ENCODE measurements around the gene DPP10. TPM values are rescaled to one million over a fixed set of nuclear protein-coding genes. Genes with fewer than 3 reads are reported as not detected.

Gene DPP10
- total and polyA plus RNA-seq, 3 experiments from 2014 or later, result not detected

GRCh38 chr2:115573756-115574155 lies 1131.3 kb downstream of the DPP10 start:
- H3K27ac Mint-ChIP-seq, result no peak overlapping the region
- no peak for DNase-seq
- H3K36me3 ChIP-seq (ENCODE audit: insufficient read depth, low read length), result no peaks in the 10 kb centered on the region

GRCh38 chr2:115574667-115575066 lies 1132.2 kb downstream of the DPP10 start:
- Histone ChIP-seq H3K27me3 (ENCODE audit: insufficient read depth, low read length, poor library complexity, severe bottlenecking) (no peaks in the 10 kb centered on the region), H3K9me3 (ENCODE audit: low read length) (no peaks in the 10 kb centered on the region), H3K36me3 (ENCODE audit: insufficient read depth, low read length) (no peaks in the 10 kb centered on the region), H3K4me3 (ENCODE audit: low read length) (no peak overlapping the region), H3K27ac (ENCODE audit: low read depth, low read length) (no peak overlapping the region), H3K4me1 (ENCODE audit: insufficient read depth, low read length) (no peaks in the 10 kb centered on the region)
- no peak for DNase-seq
- Mint-ChIP-seq H3K9me3 (peaks cover 10 to 28% (median 21%) of the 10 kb centered on the region in 5 donors), H3K4me1 (no peaks in the 10 kb centered on the region), H3K36me3 (no peaks in the 10 kb centered on the region), H3K4me3 (no peak overlapping the region), H3K27me3 (no peaks in the 10 kb centered on the region), H3K27ac (no peak overlapping the region)
- CTCF ChIA-PET, result no interaction called here
- POLR2A ChIA-PET, result no interaction called here

More at GRCh38 chr2:115573756-115574155, 1131.3 kb downstream of the DPP10 start:
- Mint-ChIP-seq H3K27me3 (no peaks in the 10 kb centered on the region), H3K36me3 (peaks cover 0 to under 1% (median 0%) of the 10 kb centered on the region in 3 donors), H3K9me3 (peaks cover 12 to 31% (median 23%) of the 10 kb centered on the region in 5 donors), H3K4me3 (no peak overlapping the region), H3K4me1 (no peaks in the 10 kb centered on the region)
- CTCF ChIA-PET, result no interaction called here
- Histone ChIP-seq H3K9me3 (ENCODE audit: low read length) (no peaks in the 10 kb centered on the region), H3K27ac (ENCODE audit: low read depth, low read length) (no peak overlapping the region), H3K4me1 (ENCODE audit: insufficient read depth, low read length) (no peaks in the 10 kb centered on the region), H3K27me3 (ENCODE audit: insufficient read depth, low read length, poor library complexity, severe bottlenecking) (no peaks in the 10 kb centered on the region), H3K4me3 (ENCODE audit: low read length) (no peak overlapping the region)
- POLR2A ChIA-PET, result no interaction called here

GRCh38 chr2:115580784-115581183 lies 1138.3 kb downstream of the DPP10 start:
- H3K4me3 Mint-ChIP-seq, result no peak overlapping the region
- Histone ChIP-seq H3K4me3 (ENCODE audit: low read length) (no peak overlapping the region), H3K9me3 (ENCODE audit: low read length) (no peaks in the 10 kb centered on the region), H3K36me3 (ENCODE audit: insufficient read depth, low read length) (no peaks in the 10 kb centered on the region), H3K27me3 (ENCODE audit: insufficient read depth, low read length, poor library complexity, severe bottlenecking) (no peaks in the 10 kb centered on the region), H3K27ac (ENCODE audit: low read depth, low read length) (no peak overlapping the region), H3K4me1 (ENCODE audit: insufficient read depth, low read length) (no peaks in the 10 kb centered on the region)
- H3K9me3 Mint-ChIP-seq, result peaks cover 13 to 25% (median 16%) of the 10 kb centered on the region in 5 donors
- ChIA-PET CTCF (no interaction called here), POLR2A (no interaction called here)
- no peak overlapping the region for H3K27ac Mint-ChIP-seq
- no peaks in the 10 kb centered on the region for H3K4me1 Mint-ChIP-seq
- DNase-seq, result no peak
- H3K36me3 Mint-ChIP-seq, result no peaks in the 10 kb centered on the region
- H3K27me3 Mint-ChIP-seq, result no peaks in the 10 kb centered on the region

- Mint-ChIP-seq H3K36me3 (no peaks in the 10 kb centered on the region), H3K4me3 (no peak overlapping the region), H3K9me3 (peaks cover 10 to 31% (median 12%) of the 10 kb centered on the region in 5 donors), H3K4me1 (no peaks in the 10 kb centered on the region), H3K27ac (no peak overlapping the region), H3K27me3 (no peaks in the 10 kb centered on the region)
- Histone ChIP-seq H3K4me3 (ENCODE audit: low read length) (no peak overlapping the region), H3K36me3 (ENCODE audit: insufficient read depth, low read length) (no peaks in the 10 kb centered on the region), H3K4me1 (ENCODE audit: insufficient read depth, low read length) (no peaks in the 10 kb centered on the region), H3K27me3 (ENCODE audit: insufficient read depth, low read length, poor library complexity, severe bottlenecking) (no peaks in the 10 kb centered on the region), H3K9me3 (ENCODE audit: low read length) (no peaks in the 10 kb centered on the region), H3K27ac (ENCODE audit: low read depth, low read length) (no peak overlapping the region)
- CTCF ChIA-PET, result no interaction called here
- POLR2A ChIA-PET, result no interaction called here
- no peak for DNase-seq
Observed at GRCh38 chr2:115584507-115584906, 1142.1 kb downstream of the DPP10 start.

GRCh38 chr2:115596659-115597375 lies 1154.4 kb downstream of the DPP10 start:
- H3K27me3 ChIP-seq (ENCODE audit: insufficient read depth, low read length, poor library complexity, severe bottlenecking), result no peaks in the 10 kb centered on the region
- H3K9me3 Mint-ChIP-seq, result peaks cover 7 to 30% (median 14%) of the 10 kb centered on the region in 5 donors
- CTCF ChIA-PET, result no interaction called here
- H3K4me3 Mint-ChIP-seq, result no peak overlapping the region
- no peak overlapping the region for H3K4me3 ChIP-seq (ENCODE audit: low read length)
- H3K27me3 Mint-ChIP-seq, result no peaks in the 10 kb centered on the region
- no peak overlapping the region for H3K27ac ChIP-seq (ENCODE audit: low read depth, low read length)
- peaks cover 6% of the 10 kb centered on the region for H3K9me3 ChIP-seq (ENCODE audit: low read length)
- H3K36me3 ChIP-seq (ENCODE audit: insufficient read depth, low read length), result no peaks in the 10 kb centered on the region
- no peak for DNase-seq
- no peaks in the 10 kb centered on the region for H3K4me1 Mint-ChIP-seq
- no peaks in the 10 kb centered on the region for H3K36me3 Mint-ChIP-seq
- H3K27ac Mint-ChIP-seq, result no peak overlapping the region
- POLR2A ChIA-PET, result no interaction called here
- no peaks in the 10 kb centered on the region for H3K4me1 ChIP-seq (ENCODE audit: insufficient read depth, low read length)

- no peak for DNase-seq
- H3K27ac ChIP-seq (ENCODE audit: low read depth, low read length), result no peak overlapping the region
- Mint-ChIP-seq H3K27ac (no peak overlapping the region), H3K4me1 (no peaks in the 10 kb centered on the region), H3K36me3 (no peaks in the 10 kb centered on the region), H3K27me3 (no peaks in the 10 kb centered on the region), H3K9me3 (peaks cover 5 to 33% (median 11%) of the 10 kb centered on the region in 5 donors), H3K4me3 (no peak overlapping the region)
- no peak overlapping the region for H3K4me3 ChIP-seq (ENCODE audit: low read length)
- ChIA-PET CTCF (no interaction called here), POLR2A (no interaction called here)
- H3K36me3 ChIP-seq (ENCODE audit: insufficient read depth, low read length), result no peaks in the 10 kb centered on the region
- H3K4me1 ChIP-seq (ENCODE audit: insufficient read depth, low read length), result no peaks in the 10 kb centered on the region
- H3K27me3 ChIP-seq (ENCODE audit: insufficient read depth, low read length, poor library complexity, severe bottlenecking), result no peaks in the 10 kb centered on the region
- no peaks in the 10 kb centered on the region for H3K9me3 ChIP-seq (ENCODE audit: low read length)
Observed at GRCh38 chr2:115603285-115603684, 1160.8 kb downstream of the DPP10 start.

GRCh38 chr2:115606350-115606749 lies 1163.9 kb downstream of the DPP10 start:
- Mint-ChIP-seq H3K27me3 (no peaks in the 10 kb centered on the region), H3K36me3 (no peaks in the 10 kb centered on the region), H3K27ac (no peak overlapping the region), H3K4me1 (no peaks in the 10 kb centered on the region), H3K4me3 (no peak overlapping the region), H3K9me3 (peaks cover 6 to 44% (median 11%) of the 10 kb centered on the region in 5 donors)
- Histone ChIP-seq H3K27ac (ENCODE audit: low read depth, low read length) (no peak overlapping the region), H3K9me3 (ENCODE audit: low read length) (no peaks in the 10 kb centered on the region), H3K36me3 (ENCODE audit: insufficient read depth, low read length) (no peaks in the 10 kb centered on the region), H3K27me3 (ENCODE audit: insufficient read depth, low read length, poor library complexity, severe bottlenecking) (no peaks in the 10 kb centered on the region), H3K4me1 (ENCODE audit: insufficient read depth, low read length) (no peaks in the 10 kb centered on the region), H3K4me3 (ENCODE audit: low read length) (no peak overlapping the region)
- CTCF ChIA-PET, result no interaction called here
- DNase-seq, result no peak
- POLR2A ChIA-PET, result no interaction called here

GRCh38 chr2:115609978-115610377 lies 1167.5 kb downstream of the DPP10 start:
- DNase-seq, result no peak
- H3K4me3 Mint-ChIP-seq, result no peak overlapping the region
- H3K36me3 Mint-ChIP-seq, result no peaks in the 10 kb centered on the region
- Histone ChIP-seq H3K4me1 (ENCODE audit: insufficient read depth, low read length) (no peaks in the 10 kb centered on the region), H3K27ac (ENCODE audit: low read depth, low read length) (no peak overlapping the region), H3K4me3 (ENCODE audit: low read length) (no peak overlapping the region), H3K9me3 (ENCODE audit: low read length) (no peaks in the 10 kb centered on the region), H3K36me3 (ENCODE audit: insufficient read depth, low read length) (no peaks in the 10 kb centered on the region), H3K27me3 (ENCODE audit: insufficient read depth, low read length, poor library complexity, severe bottlenecking) (no peaks in the 10 kb centered on the region)
- H3K9me3 Mint-ChIP-seq, result peaks cover 5 to 56% (median 7%) of the 10 kb centered on the region in 5 donors
- CTCF ChIA-PET, result no interaction called here
- POLR2A ChIA-PET, result no interaction called here
- no peak overlapping the region for H3K27ac Mint-ChIP-seq
- H3K4me1 Mint-ChIP-seq, result no peaks in the 10 kb centered on the region
- H3K27me3 Mint-ChIP-seq, result no peaks in the 10 kb centered on the region
